ENCODE measurements around the gene HHAT. TPM values are rescaled to one million over a fixed set of nuclear protein-coding genes. Genes with fewer than 3 reads are reported as not detected.

HHAT gene
- total and polyA plus RNA-seq, 2 of the 13 experiments (the other 11 are each of a cell fraction or from before 2014, with no cell fraction given): 2.6 to 4.9 TPM

DNA sequence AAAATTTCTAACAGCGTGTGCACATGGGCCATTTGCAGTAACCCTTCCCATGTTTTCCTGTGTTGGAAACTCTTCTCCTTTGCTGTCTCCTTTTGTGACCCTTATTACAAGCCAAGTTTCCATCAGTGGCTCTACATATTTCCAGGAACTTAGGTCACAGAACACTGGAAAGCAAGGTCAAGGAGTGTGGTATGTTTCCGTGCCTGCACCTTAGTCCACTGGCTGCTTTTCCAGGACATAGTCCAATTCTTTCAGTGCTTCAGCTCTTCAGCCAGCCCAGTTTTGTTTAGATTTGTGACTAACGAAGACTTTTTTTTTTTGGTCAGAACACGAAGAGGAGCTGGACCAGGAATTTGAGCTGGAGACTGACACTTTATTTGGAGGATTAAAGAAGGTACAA, 33.8 kb downstream of the HHAT start:
- CTCF ChIA-PET (ENCODE audit: low intra/inter-chr PET ratio, low total read pairs): interaction anchor here (3.0 to 3.4 kb wide), 2 partner anchors 11 to 37 kb away, joined by 10 to 67 read pairs; no protein-coding TSS in a partner anchor
- Histone ChIP-seq H3K79me2 (ENCODE audit: insufficient read depth, low read length) (no peaks in the 10 kb centered on the region), H3K4me1 (ENCODE audit: insufficient read depth, low read length) (peaks cover 54% of the 10 kb centered on the region), H2AFZ (ENCODE audit: low read length) (no peak overlapping the region), H3K9me3 (ENCODE audit: low read length) (no peaks in the 10 kb centered on the region), H3K27ac (ENCODE audit: extremely low read length, insufficient read depth, low read length) (no peak overlapping the region), H3K4me3 (replicated peaks in 1 of 3; ENCODE audit: insufficient read depth in 1 of 3, low read depth in 2 of 3, low read length in 3 of 3) (no peak overlapping the region), H4K20me1 (ENCODE audit: insufficient read depth, low read length) (no peaks in the 10 kb centered on the region), H3K36me3 (replicated peaks in 1 of 2; ENCODE audit: control insufficient read depth in 1 of 2, insufficient read depth in 2 of 2, low read length in 2 of 2) (no peaks in the 10 kb centered on the region), H3K27me3 (ENCODE audit: control insufficient read depth in 1 of 2, insufficient read depth in 2 of 2, low read length in 2 of 2) (no peaks in the 10 kb centered on the region), H3K9ac (ENCODE audit: insufficient read depth, low read depth, low read length) (no peak overlapping the region), H3K4me2 (ENCODE audit: low read depth, low read length) (no peak overlapping the region)
- in situ Hi-C loops (cut with HindIII; ENCODE audit: extremely low pct_ligation_motif_present, low pct_unique_long_range_greater_than_20kb): loop anchor here (5.0 kb wide), 1 partner anchor 40 kb away; no protein-coding TSS in a partner anchor
- ATAC-seq: no peak
- DNase-seq (ENCODE audit: low spot score): no peak
- BruUV-seq (replicated peaks): no TSS peak
- POLR2A ChIA-PET: no interaction called here
- no peak for FAIRE-seq
- intact Hi-C loops (cut with micrococcal nuclease; ENCODE audit: unreplicated experiment): no loop called here
- no peak for TF ChIP-seq ZNF589 (CRISPR knock-in tag; conservative IDR thresholded peaks at IDR 0.05)
- TF ChIP-seq BCL6 (CRISPR knock-in tag; IDR thresholded peaks at IDR 0.05): peak; percentile 65
- 0 out of 2 replicates have a peak, but pooled peaks have one; percentile 5 for TF ChIP-seq HNF4A (CRISPR knock-in tag; IDR thresholded peaks at IDR 0.05)
- WGBS (ENCODE audit: low lambda C conversion rate): 30% methylated on average over 4 of the region's 4 CpGs

DNA sequence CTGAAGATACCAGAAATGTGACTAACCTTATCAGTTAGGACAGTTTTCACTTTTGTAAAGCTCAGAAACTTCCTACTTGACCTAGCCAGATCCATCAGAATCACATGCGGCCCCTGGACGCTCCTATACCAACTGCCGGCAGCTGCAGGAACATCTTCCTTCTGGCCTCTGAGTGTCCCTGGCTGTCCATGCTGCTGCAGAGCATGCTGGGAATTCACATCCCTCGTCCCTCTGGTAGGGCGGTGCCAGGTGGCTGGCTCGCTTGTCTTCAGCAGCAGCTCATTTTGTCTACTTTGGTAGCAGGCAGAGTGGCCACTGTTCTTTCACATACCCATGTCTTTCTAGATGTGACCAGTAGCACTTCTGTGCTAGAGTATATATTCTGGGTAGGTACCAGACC, 34.4 kb downstream of the HHAT start:
- 96% methylated on average over 6 of the region's 6 CpGs for WGBS (ENCODE audit: low lambda C conversion rate)
- Histone ChIP-seq H3K4me1 (ENCODE audit: insufficient read depth, low read length) (peaks cover 60% of the 10 kb centered on the region), H3K79me2 (ENCODE audit: insufficient read depth, low read length) (no peaks in the 10 kb centered on the region), H3K4me3 (replicated peaks in 1 of 3; ENCODE audit: insufficient read depth in 1 of 3, low read depth in 2 of 3, low read length in 3 of 3) (no peak overlapping the region), H3K27me3 (ENCODE audit: control insufficient read depth in 1 of 2, insufficient read depth in 2 of 2, low read length in 2 of 2) (no peaks in the 10 kb centered on the region), H3K4me2 (ENCODE audit: low read depth, low read length) (no peak overlapping the region), H3K9me3 (ENCODE audit: low read length) (no peaks in the 10 kb centered on the region), H3K9ac (ENCODE audit: insufficient read depth, low read depth, low read length) (no peak overlapping the region), H3K36me3 (replicated peaks in 1 of 2; ENCODE audit: control insufficient read depth in 1 of 2, insufficient read depth in 2 of 2, low read length in 2 of 2) (no peaks in the 10 kb centered on the region), H3K27ac (ENCODE audit: extremely low read length, insufficient read depth, low read length) (no peak overlapping the region), H2AFZ (ENCODE audit: low read length) (no peak overlapping the region), H4K20me1 (ENCODE audit: insufficient read depth, low read length) (no peaks in the 10 kb centered on the region)
- TF ChIP-seq HNRNPH1 (optimal IDR thresholded peaks at IDR 0.05; ENCODE audit: low read depth, low read length) (no peak), ZNF143 (CRISPR knock-in tag; IDR thresholded peaks at IDR 0.05) (0 out of 2 replicates have a peak, but pooled peaks have one; percentile 19), KMT2A (CRISPR knock-in tag; IDR thresholded peaks at IDR 0.05) (no peak), SMARCC2 (IDR thresholded peaks at IDR 0.05) (no peak)
- TF ChIP-seq, protein P1, sequence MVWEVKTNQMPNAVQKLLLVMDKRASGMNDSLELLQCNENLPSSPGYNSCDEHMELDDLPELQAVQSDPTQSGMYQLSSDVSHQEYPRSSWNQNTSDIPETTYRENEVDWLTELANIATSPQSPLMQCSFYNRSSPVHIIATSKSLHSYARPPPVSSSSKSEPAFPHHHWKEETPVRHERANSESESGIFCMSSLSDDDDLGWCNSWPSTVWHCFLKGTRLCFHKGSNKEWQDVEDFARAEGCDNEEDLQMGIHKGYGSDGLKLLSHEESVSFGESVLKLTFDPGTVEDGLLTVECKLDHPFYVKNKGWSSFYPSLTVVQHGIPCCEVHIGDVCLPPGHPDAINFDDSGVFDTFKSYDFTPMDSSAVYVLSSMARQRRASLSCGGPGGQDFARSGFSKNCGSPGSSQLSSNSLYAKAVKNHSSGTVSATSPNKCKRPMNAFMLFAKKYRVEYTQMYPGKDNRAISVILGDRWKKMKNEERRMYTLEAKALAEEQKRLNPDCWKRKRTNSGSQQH (CRISPR knock-in tag; IDR thresholded peaks at IDR 0.05; ENCODE audit: low read depth): no peak
- intact Hi-C loops (cut with micrococcal nuclease; ENCODE audit: unreplicated experiment): no loop called here
- CTCF ChIA-PET (ENCODE audit: low intra/inter-chr PET ratio, low total read pairs): interaction anchor here (3.4 kb wide), 1 partner anchor 37 kb away, joined by 67 read pairs; no protein-coding TSS in a partner anchor
- POLR2A ChIA-PET: no interaction called here
- no TSS peak for BruUV-seq (replicated peaks)
- ATAC-seq (no peak), DNase-seq (ENCODE audit: low spot score) (no peak), FAIRE-seq (no peak)
- in situ Hi-C loops (cut with HindIII; ENCODE audit: extremely low pct_ligation_motif_present, low pct_unique_long_range_greater_than_20kb): loop anchor here (5.0 kb wide), 1 partner anchor 39 kb away; no protein-coding TSS in a partner anchor
